HEK293 (cell line): ENCODE data around the gene TTLL11.
"Not testable (repeated sequence)": the region's sequence is repeated elsewhere in the genome, so short reads cannot be mapped to it uniquely, and the experiment has no call there.

ENCODE experiments used
- CTCF ChIA-PET: fragments of 350-600 bp; formaldehyde crosslinking; extraction: SDS; loops from one replicate; lab custom pipeline; 2021; ENCODE audit warnings: antibody characterized with exemption; lab: Yijun Ruan, JAX
- POLR2A ChIA-PET: fragments of 300-600 bp; formaldehyde crosslinking; extraction: SDS; loops from one replicate; lab custom pipeline; 2020; ENCODE audit warnings: antibody characterized with exemption, inconsistent platforms; lab: Yijun Ruan, JAX
- H3K27ac ChIP-seq: fragments of 200-500 bp; sonication (Bioruptor generic); 2 replicates; pipeline ENCODE4 v1.5.1; 2014; ENCODE audit warnings: low read depth, low read length, control low read depth, inconsistent platforms; ENCODE audit errors: extremely low read depth
- H3K36me3 ChIP-seq, 2 experiments: fragments of 200-500 bp in 1 of 2; sonication (Bioruptor generic) in 1 of 2; 1 replicate in 1 of 2; 2 replicates in 1 of 2; pipeline ENCODE4 v1.5.1; 2014 to 2017; ENCODE audit warnings: inconsistent platforms in 2 of 2, low read length in 2 of 2; ENCODE audit not compliant: control insufficient read depth in 2 of 2, insufficient read depth in 1 of 2
- H3K4me1 ChIP-seq: fragments of 200-500 bp; sonication (Bioruptor generic); 2 replicates; pipeline ENCODE4 v1.5.1; 2014; ENCODE audit warnings: mild to moderate bottlenecking, low read length, inconsistent platforms; ENCODE audit not compliant: control insufficient read depth, insufficient read depth
- H3K4me3 ChIP-seq: 2 replicates; pipeline ENCODE4 v1.5.1; 2011; ENCODE audit warnings: low read depth, mild to moderate bottlenecking, control low read depth, low read length, moderate library complexity
- H3K9me3 ChIP-seq: fragments of 200-500 bp; sonication (Bioruptor generic); 2 replicates; pipeline ENCODE4 v1.5.1; 2014; ENCODE audit warnings: low read depth, low read length, inconsistent platforms; ENCODE audit not compliant: control insufficient read depth, insufficient read depth
- AEBP2 ChIP-seq: fragments of 450-650 bp; formaldehyde crosslinking; IDR thresholded peaks from 2 replicates; pipeline ENCODE4 v1.5.1; 2016; ENCODE audit warnings: missing biosample characterization, missing genetic modification characterization, borderline replicate concordance
- BCL6B ChIP-seq: fragments of 450-650 bp; formaldehyde crosslinking; IDR thresholded peaks from 2 replicates; pipeline ENCODE4 v1.5.1; 2017; ENCODE audit warnings: missing biosample characterization, missing genetic modification characterization
- SP3 ChIP-seq: fragments of 450-650 bp; formaldehyde crosslinking; IDR thresholded peaks from 2 replicates; pipeline ENCODE4 v1.5.1; 2016; ENCODE audit warnings: missing biosample characterization, missing genetic modification characterization
- TCF7L2 ChIP-seq: IDR thresholded peaks from 2 replicates; pipeline ENCODE4 v1.6.1; 2011; ENCODE audit warnings: low read depth, mild to moderate bottlenecking, inconsistent platforms, low read length, moderate library complexity, borderline replicate concordance
- WT1 ChIP-seq: fragments of 450-650 bp; formaldehyde crosslinking; IDR thresholded peaks from 2 replicates; pipeline ENCODE4 v1.5.1; 2016; ENCODE audit warnings: missing biosample characterization, missing genetic modification characterization
- ZBTB20 ChIP-seq: fragments of 450-650 bp; formaldehyde crosslinking; IDR thresholded peaks from 2 replicates; pipeline ENCODE4 v1.5.1; 2016; ENCODE audit warnings: missing biosample characterization, missing genetic modification characterization
- ZBTB7A ChIP-seq: fragments of 450-650 bp; formaldehyde crosslinking; IDR thresholded peaks from 2 replicates; pipeline ENCODE4 v1.5.1; 2016; ENCODE audit warnings: low read depth, missing biosample characterization, missing genetic modification characterization
- ZBTB8A ChIP-seq: fragments of 450-650 bp; formaldehyde crosslinking; IDR thresholded peaks from 2 replicates; pipeline ENCODE4 v1.5.1; 2016; ENCODE audit warnings: missing biosample characterization, missing genetic modification characterization
- ZEB2 ChIP-seq: fragments of 450-650 bp; formaldehyde crosslinking; IDR thresholded peaks from 2 replicates; pipeline ENCODE4 v1.5.1; 2016; ENCODE audit warnings: missing biosample characterization, missing genetic modification characterization
- ZFP3 ChIP-seq: fragments of 450-650 bp; formaldehyde crosslinking; IDR thresholded peaks from 2 replicates; pipeline ENCODE4 v1.5.1; 2016; ENCODE audit warnings: low read depth, missing biosample characterization, missing genetic modification characterization
- ZFP37 ChIP-seq: fragments of 450-650 bp; formaldehyde crosslinking; IDR thresholded peaks from 2 replicates; pipeline ENCODE4 v1.5.1; 2016; ENCODE audit warnings: missing biosample characterization, missing genetic modification characterization
- ZNF146 ChIP-seq: fragments of 450-650 bp; formaldehyde crosslinking; IDR thresholded peaks from 2 replicates; pipeline ENCODE4 v1.5.1; 2016; ENCODE audit warnings: missing biosample characterization, missing genetic modification characterization
- ZNF292 ChIP-seq: fragments of 450-650 bp; formaldehyde crosslinking; IDR thresholded peaks from 2 replicates; pipeline ENCODE4 v1.5.1; 2016; ENCODE audit warnings: low read depth, missing biosample characterization, missing genetic modification characterization, borderline replicate concordance
- ZNF335 ChIP-seq: fragments of 450-650 bp; formaldehyde crosslinking; conservative IDR thresholded peaks from 2 replicates; pipeline ENCODE4 v1.5.1; 2016; ENCODE audit warnings: missing biosample characterization, missing genetic modification characterization
- ZNF404 ChIP-seq: fragments of 450-650 bp; formaldehyde crosslinking; IDR thresholded peaks from 2 replicates; pipeline ENCODE4 v1.5.1; 2017; ENCODE audit warnings: missing biosample characterization, missing genetic modification characterization
- ZNF600 ChIP-seq: fragments of 450-650 bp; formaldehyde crosslinking; IDR thresholded peaks from 2 replicates; pipeline ENCODE4 v1.5.1; 2016; ENCODE audit warnings: missing biosample characterization, missing genetic modification characterization
- ZNF701 ChIP-seq: fragments of 450-650 bp; formaldehyde crosslinking; IDR thresholded peaks from 2 replicates; pipeline ENCODE4 v1.5.1; 2016; ENCODE audit warnings: missing biosample characterization, missing genetic modification characterization
- ZSCAN4 ChIP-seq: fragments of 450-650 bp; formaldehyde crosslinking; IDR thresholded peaks from 2 replicates; pipeline ENCODE4 v1.5.1; 2017; ENCODE audit warnings: missing biosample characterization, missing genetic modification characterization
- TF ChIP-seq, protein P1 (sequence below): fragments of 450-650 bp; formaldehyde crosslinking; IDR thresholded peaks from 2 replicates; pipeline ENCODE4 v1.5.1; 2016; ENCODE audit warnings: missing biosample characterization, missing genetic modification characterization

The TTLL11 gene

GRCh38 chr9:121894380-121894779, 198.7 kb downstream of the TTLL11 start:
- H3K4me3 ChIP-seq, CTCF ChIA-PET, H3K36me3 ChIP-seq, POLR2A ChIA-PET, H3K4me1 ChIP-seq, H3K27ac ChIP-seq, H3K9me3 ChIP-seq: not testable (repeated sequence)
- TF ChIP-seq ZNF146 (tag by site-specific recombination) = peak; percentile 88

DNA sequence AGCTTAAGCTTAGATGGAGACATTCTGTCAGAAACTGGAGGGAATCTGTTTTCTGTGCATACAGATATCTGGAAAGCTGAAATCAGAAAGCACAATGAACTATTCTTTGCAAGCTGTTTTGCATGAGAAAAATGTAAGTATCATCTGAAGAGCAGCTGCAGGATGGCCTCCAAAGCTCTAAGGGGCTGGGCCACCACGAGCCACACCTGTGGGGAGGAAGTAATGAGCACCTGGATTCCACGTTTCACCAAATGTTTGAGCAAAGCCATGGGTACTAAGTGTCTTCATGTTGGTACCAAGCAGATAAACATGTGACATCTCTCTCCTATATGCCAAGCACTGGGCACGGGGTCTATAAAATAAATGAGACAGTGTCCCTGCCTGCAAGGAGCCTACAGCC, 199.3 kb downstream of the TTLL11 start:
- POLR2A ChIA-PET = no interaction called here
- H3K4me3 ChIP-seq = no peak overlapping the region
- CTCF ChIA-PET = interaction anchor here (0.7 to 1.2 kb wide), 2 partner anchors 32 to 744 kb away, joined by 3 to 4 read pairs; no protein-coding TSS in a partner anchor
- no peaks in the 10 kb centered on the region for H3K4me1 ChIP-seq
- no peaks in the 10 kb centered on the region for H3K36me3 ChIP-seq
- TF ChIP-seq, protein P1, sequence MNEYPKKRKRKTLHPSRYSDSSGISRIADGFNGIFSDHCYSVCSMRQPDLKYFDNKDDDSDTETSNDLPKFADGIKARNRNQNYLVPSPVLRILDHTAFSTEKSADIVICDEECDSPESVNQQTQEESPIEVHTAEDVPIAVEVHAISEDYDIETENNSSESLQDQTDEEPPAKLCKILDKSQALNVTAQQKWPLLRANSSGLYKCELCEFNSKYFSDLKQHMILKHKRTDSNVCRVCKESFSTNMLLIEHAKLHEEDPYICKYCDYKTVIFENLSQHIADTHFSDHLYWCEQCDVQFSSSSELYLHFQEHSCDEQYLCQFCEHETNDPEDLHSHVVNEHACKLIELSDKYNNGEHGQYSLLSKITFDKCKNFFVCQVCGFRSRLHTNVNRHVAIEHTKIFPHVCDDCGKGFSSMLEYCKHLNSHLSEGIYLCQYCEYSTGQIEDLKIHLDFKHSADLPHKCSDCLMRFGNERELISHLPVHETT (tag by site-specific recombination) = no peak
- TF ChIP-seq ZNF701 = no peak
- TF ChIP-seq ZSCAN4 = no peak
- TF ChIP-seq ZNF335 (tag by site-specific recombination) = no peak
- no peak for TF ChIP-seq ZBTB8A (tag by site-specific recombination)
- no peak for TF ChIP-seq AEBP2 (tag by site-specific recombination)
- no peak for TF ChIP-seq ZNF292 (tag by site-specific recombination)
- no peak for TF ChIP-seq TCF7L2
- no peak for TF ChIP-seq ZEB2 (tag by site-specific recombination)
- TF ChIP-seq ZFP3 (tag by site-specific recombination) = no peak
- no peak for TF ChIP-seq ZNF404 (tag by site-specific recombination)
- no peak for TF ChIP-seq WT1 (tag by site-specific recombination)
- no peak for TF ChIP-seq BCL6B
- no peak for TF ChIP-seq SP3 (tag by site-specific recombination)
- no peak for TF ChIP-seq ZBTB7A
- no peak for TF ChIP-seq ZNF600 (tag by site-specific recombination)
- TF ChIP-seq ZBTB20 (tag by site-specific recombination) = no peak
- TF ChIP-seq ZFP37 (tag by site-specific recombination) = no peak
- no peaks in the 10 kb centered on the region for H3K9me3 ChIP-seq
- no peak overlapping the region for H3K27ac ChIP-seq
